ENCODE results near the gene ZNF524.

DNA sequence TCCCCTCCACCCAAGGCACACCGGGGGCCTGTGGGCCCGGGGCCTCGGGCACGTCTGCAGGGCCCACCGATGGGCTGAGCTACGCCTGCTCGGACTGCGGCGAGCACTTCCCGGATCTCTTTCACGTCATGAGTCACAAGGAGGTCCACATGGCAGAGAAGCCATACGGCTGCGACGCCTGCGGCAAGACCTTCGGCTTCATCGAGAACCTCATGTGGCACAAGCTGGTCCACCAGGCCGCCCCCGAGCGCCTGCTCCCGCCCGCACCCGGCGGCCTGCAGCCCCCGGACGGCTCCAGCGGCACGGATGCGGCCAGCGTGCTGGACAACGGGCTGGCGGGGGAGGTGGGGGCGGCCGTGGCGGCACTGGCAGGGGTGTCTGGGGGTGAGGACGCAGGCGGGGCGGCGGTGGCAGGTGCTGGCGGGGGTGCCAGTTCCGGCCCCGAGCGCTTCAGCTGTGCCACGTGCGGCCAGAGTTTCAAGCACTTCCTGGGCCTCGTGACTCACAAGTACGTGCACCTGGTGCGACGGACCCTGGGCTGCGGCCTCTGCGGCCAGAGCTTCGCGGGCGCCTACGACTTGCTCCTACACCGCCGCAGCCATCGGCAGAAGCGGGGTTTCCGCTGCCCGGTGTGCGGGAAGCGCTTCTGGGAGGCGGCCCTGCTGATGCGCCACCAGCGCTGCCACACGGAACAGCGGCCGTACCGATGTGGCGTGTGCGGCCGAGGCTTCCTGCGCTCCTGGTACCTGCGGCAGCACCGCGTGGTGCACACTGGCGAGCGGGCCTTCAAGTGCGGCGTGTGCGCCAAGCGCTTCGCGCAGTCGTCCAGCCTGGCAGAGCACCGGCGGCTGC is 15.7 kb downstream of the ZNF524 start:
- TF ChIP-seq, protein P1, sequence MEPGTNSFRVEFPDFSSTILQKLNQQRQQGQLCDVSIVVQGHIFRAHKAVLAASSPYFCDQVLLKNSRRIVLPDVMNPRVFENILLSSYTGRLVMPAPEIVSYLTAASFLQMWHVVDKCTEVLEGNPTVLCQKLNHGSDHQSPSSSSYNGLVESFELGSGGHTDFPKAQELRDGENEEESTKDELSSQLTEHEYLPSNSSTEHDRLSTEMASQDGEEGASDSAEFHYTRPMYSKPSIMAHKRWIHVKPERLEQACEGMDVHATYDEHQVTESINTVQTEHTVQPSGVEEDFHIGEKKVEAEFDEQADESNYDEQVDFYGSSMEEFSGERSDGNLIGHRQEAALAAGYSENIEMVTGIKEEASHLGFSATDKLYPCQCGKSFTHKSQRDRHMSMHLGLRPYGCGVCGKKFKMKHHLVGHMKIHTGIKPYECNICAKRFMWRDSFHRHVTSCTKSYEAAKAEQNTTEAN (CRISPR knock-in tag; IDR thresholded peaks at IDR 0.05), result no peak
- TF ChIP-seq, protein P2, sequence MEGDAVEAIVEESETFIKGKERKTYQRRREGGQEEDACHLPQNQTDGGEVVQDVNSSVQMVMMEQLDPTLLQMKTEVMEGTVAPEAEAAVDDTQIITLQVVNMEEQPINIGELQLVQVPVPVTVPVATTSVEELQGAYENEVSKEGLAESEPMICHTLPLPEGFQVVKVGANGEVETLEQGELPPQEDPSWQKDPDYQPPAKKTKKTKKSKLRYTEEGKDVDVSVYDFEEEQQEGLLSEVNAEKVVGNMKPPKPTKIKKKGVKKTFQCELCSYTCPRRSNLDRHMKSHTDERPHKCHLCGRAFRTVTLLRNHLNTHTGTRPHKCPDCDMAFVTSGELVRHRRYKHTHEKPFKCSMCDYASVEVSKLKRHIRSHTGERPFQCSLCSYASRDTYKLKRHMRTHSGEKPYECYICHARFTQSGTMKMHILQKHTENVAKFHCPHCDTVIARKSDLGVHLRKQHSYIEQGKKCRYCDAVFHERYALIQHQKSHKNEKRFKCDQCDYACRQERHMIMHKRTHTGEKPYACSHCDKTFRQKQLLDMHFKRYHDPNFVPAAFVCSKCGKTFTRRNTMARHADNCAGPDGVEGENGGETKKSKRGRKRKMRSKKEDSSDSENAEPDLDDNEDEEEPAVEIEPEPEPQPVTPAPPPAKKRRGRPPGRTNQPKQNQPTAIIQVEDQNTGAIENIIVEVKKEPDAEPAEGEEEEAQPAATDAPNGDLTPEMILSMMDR (IDR thresholded peaks at IDR 0.05), result no peak
- TF ChIP-seq SMAD3 (CRISPR knock-in tag; IDR thresholded peaks at IDR 0.05; ENCODE audit: borderline replicate concordance) (no peak), USF1 (CRISPR knock-in tag; IDR thresholded peaks at IDR 0.05) (no peak), FOXP1 (CRISPR knock-in tag; IDR thresholded peaks at IDR 0.05; ENCODE audit: borderline replicate concordance) (no peak)
- TF ChIP-seq, protein P3, sequence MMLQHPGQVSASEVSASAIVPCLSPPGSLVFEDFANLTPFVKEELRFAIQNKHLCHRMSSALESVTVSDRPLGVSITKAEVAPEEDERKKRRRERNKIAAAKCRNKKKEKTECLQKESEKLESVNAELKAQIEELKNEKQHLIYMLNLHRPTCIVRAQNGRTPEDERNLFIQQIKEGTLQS (CRISPR knock-in tag; conservative IDR thresholded peaks at IDR 0.05), result no peak

All from WTC11 (cell line).